HL-60/S4 (cell line): Measurements from ENCODE around the gene NCKAP5L.
"Not testable (repeated sequence)": the region's sequence is repeated elsewhere in the genome, so short reads cannot be mapped to it uniquely, and the experiment has no call there.

ENCODE experiments used
- in situ Hi-C: fragments of 300-500 bp; cut with MboI; formaldehyde crosslinking; loops from 2 replicates; pipeline ENCODE4 v1.14.3; 2022; ENCODE audit warnings: low sequenced_read_pairs

The NCKAP5L gene

DNA sequence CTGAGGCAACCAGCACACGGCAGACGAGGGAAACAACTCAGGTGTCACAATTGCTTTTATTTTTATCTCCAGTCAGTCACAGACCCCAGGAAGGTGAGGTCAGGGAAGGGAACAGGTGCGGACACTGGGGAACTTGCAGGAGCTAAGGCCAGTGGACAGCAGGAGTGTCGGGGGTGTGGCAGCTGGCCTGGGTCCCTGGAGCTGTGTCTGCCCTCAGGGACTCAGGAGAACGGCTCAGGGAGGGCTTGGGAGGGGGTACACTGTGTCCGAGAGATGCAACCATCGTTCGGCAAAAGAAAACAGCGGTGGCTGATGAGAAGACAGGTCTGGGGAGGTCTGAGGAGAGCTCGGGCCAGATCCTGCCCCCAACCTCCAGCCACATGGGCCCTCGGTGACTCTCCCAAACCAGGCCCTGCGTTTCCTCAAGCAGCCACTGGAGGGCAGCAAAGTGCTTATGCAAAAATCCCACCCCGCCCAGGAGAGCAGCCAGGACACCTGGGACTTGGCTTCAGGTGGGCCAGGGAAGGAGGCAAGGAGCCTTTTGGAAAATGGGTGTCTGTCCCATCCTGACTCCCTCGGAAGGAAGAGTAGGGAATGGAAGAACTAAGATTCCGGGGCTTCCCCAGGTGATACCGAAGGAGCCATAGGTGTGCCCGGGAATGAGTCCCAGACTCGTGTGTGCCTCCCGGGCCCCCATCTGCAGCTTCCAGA, 38.8 kb upstream of the NCKAP5L start:
- in situ Hi-C loops = no loop called here

- in situ Hi-C loops = no loop called here
Observed at GRCh38 chr12:49865782-49866135, 37.5 kb upstream of the NCKAP5L start.

DNA sequence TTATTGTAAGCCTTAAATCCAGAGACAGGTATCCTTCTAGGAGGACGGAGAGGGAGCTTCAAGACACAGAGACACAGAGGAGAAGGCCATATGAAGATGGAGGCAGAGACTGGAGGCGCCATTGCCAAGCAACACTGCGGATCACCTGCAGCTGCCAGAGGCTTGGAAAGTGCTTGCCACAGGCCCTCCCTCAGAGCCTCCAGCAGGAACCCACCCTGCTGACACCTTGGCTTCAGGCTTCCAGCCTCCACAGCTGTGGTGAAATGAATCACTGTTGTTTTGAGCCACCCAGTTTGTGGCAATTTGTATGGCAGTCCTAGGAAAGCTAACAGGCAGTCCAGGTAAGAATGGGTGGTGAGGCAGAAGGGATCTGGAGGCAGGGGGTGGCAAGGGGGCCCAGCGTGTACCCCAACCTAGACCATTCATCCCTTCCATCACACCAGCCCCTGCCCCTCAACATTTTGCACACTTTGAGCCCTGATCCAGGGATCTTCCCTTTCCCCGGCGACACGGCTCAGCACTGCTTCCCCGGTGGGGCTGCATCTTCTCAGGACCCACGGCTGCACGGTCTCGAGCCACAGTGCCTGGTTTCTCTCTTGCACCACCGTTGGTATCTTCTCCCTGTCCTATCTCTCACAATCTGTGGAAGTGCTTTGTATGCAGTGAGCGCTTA, 37.0 kb upstream of the NCKAP5L start:
- in situ Hi-C loops = no loop called here

- in situ Hi-C loops = no loop called here
Observed at GRCh38 chr12:49864798-49865090, 36.5 kb upstream of the NCKAP5L start.

DNA sequence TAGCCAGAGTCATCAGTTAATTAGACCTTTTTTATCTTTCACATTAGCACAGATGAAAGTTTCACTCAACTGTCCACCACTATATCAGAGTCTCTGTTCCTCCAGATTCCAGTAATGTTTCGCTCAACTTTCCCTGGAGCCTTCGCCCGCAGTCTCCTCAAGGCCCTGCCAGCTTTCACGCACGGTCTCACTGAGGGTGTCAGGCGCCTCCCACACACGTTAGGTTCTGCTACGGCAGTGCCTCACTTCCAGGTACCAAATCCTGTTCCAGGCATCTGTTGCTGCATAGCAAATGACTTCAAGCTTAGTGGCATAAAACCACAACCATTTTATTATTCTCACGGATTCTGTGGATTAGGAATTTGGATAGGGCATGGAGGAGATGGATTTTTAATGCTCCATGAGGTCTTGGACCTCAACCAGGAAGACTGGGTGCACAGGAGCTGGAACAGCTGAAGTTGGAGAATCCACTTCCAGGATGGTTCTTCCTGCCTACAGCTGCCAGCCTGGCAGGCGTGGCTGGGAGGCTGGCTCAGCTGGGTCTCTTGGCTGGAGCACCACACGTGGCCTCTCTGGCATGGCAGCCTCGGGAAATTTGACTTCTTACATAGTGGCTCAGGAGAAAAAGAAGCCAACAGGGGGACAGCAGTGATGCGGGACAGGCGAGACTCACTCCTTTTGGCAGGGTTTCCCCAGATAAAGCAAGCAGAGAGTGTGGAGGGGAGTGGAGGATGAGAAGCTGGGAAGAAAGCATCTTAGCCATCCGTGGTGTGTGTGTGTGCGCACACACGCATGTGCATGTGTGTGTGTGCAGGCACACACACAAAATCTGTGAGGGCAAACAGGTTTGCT, 36.0 kb upstream of the NCKAP5L start:
- in situ Hi-C loops = no loop called here

GRCh38 chr12:49860921-49861320, 32.7 kb upstream of the NCKAP5L start:
- in situ Hi-C loops = not testable (repeated sequence)

DNA sequence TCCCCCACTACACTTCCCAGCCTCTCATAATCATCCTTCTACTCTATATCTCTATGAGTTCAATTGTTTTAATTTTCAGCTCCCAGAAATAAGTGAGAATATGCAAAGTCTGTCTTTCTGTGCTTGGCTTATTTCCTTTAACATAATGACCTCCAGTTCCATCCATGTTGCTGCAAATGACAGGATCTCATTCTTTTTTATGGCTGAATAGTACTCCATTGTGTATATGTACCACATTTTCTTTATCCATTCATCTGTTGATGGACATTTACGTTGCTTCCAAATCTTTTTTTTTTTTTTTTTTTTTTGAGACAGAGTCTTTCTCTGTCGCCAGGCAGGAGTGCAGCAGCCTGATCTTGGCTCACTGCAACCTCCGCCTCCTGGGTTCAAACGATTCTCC, 27.7 kb upstream of the NCKAP5L start:
- in situ Hi-C loops = not testable (repeated sequence)

DNA sequence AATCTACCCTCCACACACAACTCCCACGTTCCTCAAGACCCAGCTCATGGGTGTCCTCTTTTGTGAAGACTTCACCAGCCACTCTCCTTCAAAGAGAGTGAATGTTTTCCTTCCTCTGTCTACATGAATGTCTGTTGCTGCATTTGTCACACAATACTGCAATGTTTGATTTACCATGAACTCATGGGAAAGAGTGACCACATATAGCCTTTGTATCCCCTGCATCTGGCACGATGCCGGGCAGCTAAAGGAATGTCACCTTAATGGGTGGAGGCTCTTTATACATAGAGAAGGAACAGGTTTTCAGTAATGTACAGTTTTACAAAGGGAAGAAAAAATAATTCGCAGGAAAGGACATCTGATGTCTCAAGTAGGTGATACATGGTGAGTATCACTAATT, 26.8 kb upstream of the NCKAP5L start:
- in situ Hi-C loops = no loop called here

DNA sequence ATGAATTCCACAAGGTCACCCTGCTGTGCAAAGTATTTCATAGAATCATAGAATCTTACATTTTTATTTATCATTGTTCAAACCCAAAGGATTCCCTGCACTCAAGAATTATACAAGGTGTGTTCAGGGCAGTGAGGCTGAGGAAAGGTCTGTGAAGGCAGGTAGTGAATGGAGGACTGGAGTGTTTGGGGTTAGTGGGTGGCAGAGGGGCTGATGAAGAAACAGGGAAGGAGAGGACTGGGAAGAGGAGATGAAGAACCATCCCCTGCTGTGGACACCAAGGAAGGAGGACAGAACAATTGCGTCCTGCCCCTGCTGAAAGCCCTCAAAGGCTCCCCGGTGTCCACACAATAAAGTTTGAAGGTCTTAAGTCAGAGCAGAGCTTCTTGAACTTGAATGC, 25.5 kb upstream of the NCKAP5L start:
- in situ Hi-C loops = no loop called here

GRCh38 chr12:49847161-49847560, 18.9 kb upstream of the NCKAP5L start:
- in situ Hi-C loops = no loop called here

- in situ Hi-C loops = no loop called here
Observed at GRCh38 chr12:49846032-49846431, 17.8 kb upstream of the NCKAP5L start.

DNA sequence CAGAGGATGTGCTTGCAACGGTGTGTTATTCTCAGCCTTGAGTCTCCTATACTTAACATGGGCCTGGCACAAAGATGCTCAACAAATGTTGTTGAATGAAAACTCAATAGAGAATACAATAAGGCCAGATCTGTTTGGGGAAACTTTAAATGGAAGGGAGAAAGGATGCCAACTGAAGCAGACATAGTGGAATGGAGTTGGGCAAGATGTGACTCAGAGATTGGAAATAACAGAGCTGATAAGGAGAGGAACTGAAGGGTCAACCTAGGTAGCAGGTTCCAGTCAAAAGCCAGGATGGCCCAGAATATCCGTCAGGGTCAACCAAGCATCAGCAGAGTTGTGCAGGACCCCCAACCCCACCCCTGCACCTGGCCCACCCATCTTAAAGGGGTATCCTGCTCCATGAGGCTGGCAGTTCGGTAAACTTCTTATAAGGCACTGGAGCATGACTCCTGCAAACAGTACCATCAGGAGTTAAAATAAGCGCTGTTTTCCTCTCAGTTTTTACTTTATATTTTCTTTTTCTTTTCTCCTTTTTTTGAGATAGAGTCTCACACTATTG, 15.7 kb upstream of the NCKAP5L start:
- in situ Hi-C loops = no loop called here

DNA sequence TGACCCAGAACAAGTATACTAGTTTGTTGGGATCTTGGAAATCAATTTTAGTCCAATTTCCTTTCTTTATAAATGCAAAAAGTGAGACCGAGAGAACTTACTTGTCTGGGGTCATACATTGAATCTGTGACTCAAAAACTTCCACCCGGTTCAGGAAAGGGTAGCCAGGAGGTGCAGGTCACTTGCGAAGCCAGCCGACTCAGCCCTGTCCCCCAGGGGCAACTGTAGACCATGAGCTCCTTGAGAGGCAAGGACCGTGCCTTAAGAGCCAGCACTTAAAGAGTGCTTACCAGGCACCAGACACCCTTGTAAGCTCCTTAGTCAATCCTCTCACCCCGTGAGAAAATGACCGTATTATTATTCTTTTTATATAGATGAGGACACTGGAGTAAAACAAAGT, 15.2 kb upstream of the NCKAP5L start:
- in situ Hi-C loops = no loop called here

- in situ Hi-C loops = no loop called here
Observed at GRCh38 chr12:49842519-49843352, 14.5 kb upstream of the NCKAP5L start, which contains the start of gene BCDIN3D. Gene BCDIN3D, minus strand, starts transcription at chr12:49843106. Its CDS starts 19 bp downstream, at chr12:49843087.

DNA sequence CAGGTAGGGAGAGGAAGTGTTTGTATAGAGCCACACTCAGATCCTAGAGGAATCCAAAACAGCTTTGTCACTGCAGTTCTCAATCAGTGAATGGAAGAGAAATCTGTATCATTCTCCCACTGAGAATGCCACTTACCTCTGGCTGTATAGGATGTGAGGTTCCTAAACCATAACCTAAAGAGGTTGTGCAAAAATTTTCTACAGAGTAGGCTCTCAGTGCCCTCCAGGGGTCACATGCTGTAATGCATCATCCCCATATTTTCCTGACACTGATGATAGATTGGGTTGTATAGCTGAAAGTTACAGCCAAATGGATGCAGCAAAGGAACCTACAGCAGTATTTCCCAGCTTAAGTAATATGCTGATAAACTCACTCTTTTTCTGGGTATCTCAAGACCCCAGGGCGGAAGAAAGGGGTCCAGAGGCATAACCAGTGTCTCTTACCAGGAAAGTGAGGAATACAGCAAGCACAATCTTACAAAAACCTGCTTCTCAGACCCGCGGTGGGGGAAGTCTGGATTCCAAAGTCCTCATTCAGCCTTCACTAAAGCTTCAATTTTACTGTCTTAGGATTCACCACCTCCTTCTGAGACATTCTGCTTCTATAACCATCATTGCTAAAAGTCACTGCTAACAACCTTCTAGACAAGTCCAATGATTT, 10.9 kb upstream of the NCKAP5L start:
- in situ Hi-C loops = loop anchor here (5.0 kb wide), 1 partner anchor 62 kb away; no protein-coding TSS in a partner anchor

- in situ Hi-C loops = no loop called here
Observed at GRCh38 chr12:49832836-49833421, 4.7 kb upstream of the NCKAP5L start.

DNA sequence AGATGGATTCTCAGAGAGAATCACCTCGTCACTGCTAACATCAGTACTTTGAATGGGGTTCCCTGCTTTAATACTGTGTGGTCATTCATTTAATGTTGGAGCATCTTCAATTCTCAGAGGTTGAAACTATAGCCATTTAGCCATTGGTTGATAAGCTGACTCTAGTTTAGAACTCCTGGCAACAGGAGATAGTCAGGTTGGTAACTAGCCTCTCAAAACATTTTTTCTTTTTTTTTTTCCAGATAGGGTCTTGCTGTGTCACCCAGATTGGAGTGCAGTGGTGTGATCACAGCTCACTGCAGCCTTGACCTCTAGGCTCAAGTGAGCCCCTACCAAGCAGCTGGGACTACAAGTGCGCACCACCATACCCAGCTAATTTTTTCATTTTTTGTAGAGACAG, 3.5 kb upstream of the NCKAP5L start:
- in situ Hi-C loops = no loop called here

- in situ Hi-C loops = no loop called here
Observed at GRCh38 chr12:49827401-49828099, 663 bp downstream of the NCKAP5L start.

DNA sequence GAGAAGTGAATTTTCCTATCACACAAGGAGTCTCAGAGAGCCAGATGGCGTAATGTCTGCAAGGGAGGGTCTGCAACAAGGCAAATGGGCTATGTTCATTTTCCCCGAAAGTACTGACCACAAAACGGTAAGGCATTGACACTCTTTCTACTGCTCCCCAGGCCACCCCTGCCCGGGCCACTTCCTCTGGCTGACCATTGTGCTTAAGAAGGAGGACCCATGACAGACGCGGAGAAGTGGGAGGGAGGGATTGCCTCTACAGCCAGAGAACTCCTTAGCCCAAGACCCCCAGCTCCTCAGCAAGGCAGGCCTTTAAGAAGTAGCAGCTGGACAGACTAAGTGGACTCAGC, 1.2 kb downstream of the NCKAP5L start:
- in situ Hi-C loops = no loop called here
